B cell (primary cell): ENCODE data around the gene CWF19L2.

Experiments used
- EZH2 ChIP-seq: IDR thresholded peaks from 2 replicates; pipeline ENCODE4 v1.6.1; 2012; ENCODE audit warnings: borderline replicate concordance, low read depth, mild to moderate bottlenecking, moderate library complexity, low read length; ENCODE audit not compliant: insufficient read depth, poor library complexity, severe bottlenecking
- TF ChIP-seq, protein P1 (sequence below): fragments of 200-600 bp; IDR thresholded peaks from one replicate; pipeline ENCODE4 v1.8.0; 2022; ENCODE audit warnings: antibody characterized with exemption, mild to moderate bottlenecking

DNA sequence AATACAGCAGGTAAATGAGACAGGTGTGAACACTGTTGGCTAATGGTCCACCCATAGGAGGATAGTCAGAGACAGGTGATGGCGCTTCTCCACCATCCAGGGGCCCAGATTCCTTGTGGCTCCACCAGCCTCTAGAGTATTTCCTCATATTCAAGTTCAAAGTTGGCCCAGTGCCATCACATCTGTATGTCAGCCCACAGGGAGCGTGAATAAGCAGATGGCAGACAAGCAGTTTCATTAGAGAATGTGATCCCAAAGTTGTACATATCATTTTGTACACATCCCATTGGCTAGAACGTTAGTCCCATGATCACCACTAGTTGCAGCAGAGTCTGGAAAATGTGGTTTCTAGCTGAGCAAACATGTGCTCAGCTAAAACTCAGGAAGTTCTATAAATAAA is 11.0 kb upstream of the CWF19L2 start:
- TF ChIP-seq, protein P1, sequence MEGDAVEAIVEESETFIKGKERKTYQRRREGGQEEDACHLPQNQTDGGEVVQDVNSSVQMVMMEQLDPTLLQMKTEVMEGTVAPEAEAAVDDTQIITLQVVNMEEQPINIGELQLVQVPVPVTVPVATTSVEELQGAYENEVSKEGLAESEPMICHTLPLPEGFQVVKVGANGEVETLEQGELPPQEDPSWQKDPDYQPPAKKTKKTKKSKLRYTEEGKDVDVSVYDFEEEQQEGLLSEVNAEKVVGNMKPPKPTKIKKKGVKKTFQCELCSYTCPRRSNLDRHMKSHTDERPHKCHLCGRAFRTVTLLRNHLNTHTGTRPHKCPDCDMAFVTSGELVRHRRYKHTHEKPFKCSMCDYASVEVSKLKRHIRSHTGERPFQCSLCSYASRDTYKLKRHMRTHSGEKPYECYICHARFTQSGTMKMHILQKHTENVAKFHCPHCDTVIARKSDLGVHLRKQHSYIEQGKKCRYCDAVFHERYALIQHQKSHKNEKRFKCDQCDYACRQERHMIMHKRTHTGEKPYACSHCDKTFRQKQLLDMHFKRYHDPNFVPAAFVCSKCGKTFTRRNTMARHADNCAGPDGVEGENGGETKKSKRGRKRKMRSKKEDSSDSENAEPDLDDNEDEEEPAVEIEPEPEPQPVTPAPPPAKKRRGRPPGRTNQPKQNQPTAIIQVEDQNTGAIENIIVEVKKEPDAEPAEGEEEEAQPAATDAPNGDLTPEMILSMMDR: no peak
- no peak for TF ChIP-seq EZH2
